CD4-positive, CD25-positive, alpha-beta regulatory T cell (primary cell): ENCODE data around the gene PCDHGB1. TPM values are rescaled to one million over a fixed set of nuclear protein-coding genes. Genes with fewer than 3 reads are reported as not detected.
A peak's percentile ranks its signal among the peaks of the same experiment; 100 is the strongest.

ENCODE experiments used
- ATAC-seq, 2 donors: fragments of 150-1000 bp; cut with Tn5 transposase; one replicate each; pipeline ENCODE4 v1.10.0; 2021; ENCODE audit warnings: low read depth in 2 of 2, moderate number of reproducible peaks in 2 of 2, moderate library complexity in 1 of 2
- DNase-seq, 3 donors: peaks; one replicate each; pipeline versions ENCODE4 v3.0.0 to v3.0.0-alpha.2; 2012 to 2022; ENCODE audit warnings: mixed read lengths in 1 of 3
- H3K27ac ChIP-seq: one replicate; pipeline ENCODE4 v1.7.0; 2013; ENCODE audit warnings: mild to moderate bottlenecking, low read length; ENCODE audit not compliant: insufficient read depth, poor library complexity, severe bottlenecking
- H3K27me3 ChIP-seq: one replicate; pipeline ENCODE4 v1.7.0; 2013; ENCODE audit warnings: low read length; ENCODE audit not compliant: control insufficient read depth, insufficient read depth
- H3K36me3 ChIP-seq: one replicate; pipeline ENCODE4 v1.7.0; 2013; ENCODE audit warnings: mild to moderate bottlenecking, low read length, moderate library complexity; ENCODE audit not compliant: control insufficient read depth, insufficient read depth
- H3K4me1 ChIP-seq: 2 replicates; pipeline ENCODE4 v1.7.0; 2013; ENCODE audit warnings: mild to moderate bottlenecking, low read length; ENCODE audit not compliant: insufficient read depth, control insufficient read depth, poor library complexity, severe bottlenecking
- H3K4me3 ChIP-seq: one replicate; pipeline ENCODE4 v1.7.0; 2013; ENCODE audit warnings: low read depth, mild to moderate bottlenecking, low read length, moderate library complexity
- H3K9me3 ChIP-seq, 2 experiments: 1 replicate in 1 of 2; 2 replicates in 1 of 2; pipeline ENCODE4 v1.7.0; 2013; ENCODE audit warnings: low read length in 2 of 2, mild to moderate bottlenecking in 1 of 2, moderate library complexity in 1 of 2; ENCODE audit not compliant: control insufficient read depth in 2 of 2
- H3K27ac Mint-ChIP-seq, 3 donors: one replicate each; pipeline ENCODE4 v1.8.0; 2020 to 2022; ENCODE audit warnings: mild to moderate bottlenecking in 3 of 3, mixed read lengths in 3 of 3, moderate library complexity in 2 of 3
- H3K27me3 Mint-ChIP-seq: one replicate; pipeline ENCODE4 v1.8.0; 2022; ENCODE audit warnings: mild to moderate bottlenecking, mixed read lengths
- H3K36me3 Mint-ChIP-seq: one replicate; pipeline ENCODE4 v1.8.0; 2020; ENCODE audit warnings: mixed read lengths
- H3K4me1 Mint-ChIP-seq, 4 donors: one replicate each; pipeline ENCODE4 v1.8.0; 2020 to 2022; ENCODE audit warnings: mixed read lengths in 4 of 4, mild to moderate bottlenecking in 1 of 4
- H3K4me3 Mint-ChIP-seq, 4 donors: one replicate each; pipeline ENCODE4 v1.8.0; 2020 to 2022; ENCODE audit warnings: mild to moderate bottlenecking in 4 of 4, mixed read lengths in 4 of 4, moderate library complexity in 3 of 4
- H3K9me3 Mint-ChIP-seq, 7 donors: one replicate each; pipeline ENCODE4 v1.8.0; 2020 to 2022; ENCODE audit warnings: mixed read lengths in 7 of 7, mild to moderate bottlenecking in 3 of 7, moderate library complexity in 2 of 7
- polyA plus RNA-seq, 4 donors: library from polyadenylated mRNA; unstranded; fragments of 300-500 nt; fragmentation: Illumina TruSeq; gene quantifications; one replicate each; pipeline ENCODE4 v1.2.3, GENCODE V29; 2021
- total RNA-seq: library from RNA; stranded (reverse); gene quantifications from one replicate; pipeline ENCODE4 v1.2.3, GENCODE V29; 2022

Gene PCDHGB1
- total and polyA plus RNA-seq, 5 donors from 2014 or later: not detected

DNA sequence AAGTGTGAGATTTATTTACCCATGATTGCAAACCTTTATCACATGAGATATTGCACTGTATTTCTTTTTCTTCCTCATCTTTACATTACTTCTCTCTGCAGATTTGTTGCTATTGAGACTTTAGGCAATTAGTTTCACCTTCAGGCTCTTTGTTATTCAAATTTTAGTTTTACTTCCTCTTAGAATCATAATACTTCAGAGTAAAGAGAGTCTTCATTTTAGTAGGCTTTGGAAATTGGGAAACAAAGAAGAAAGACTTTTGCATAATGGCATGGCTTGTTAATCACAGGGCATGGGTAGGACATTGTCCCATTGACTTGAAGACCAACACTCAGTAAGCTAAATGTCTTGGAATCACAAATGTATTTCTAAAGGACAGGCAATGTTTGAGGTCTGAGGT lies 12.8 kb downstream of the PCDHGB1 start:
- H3K4me3 Mint-ChIP-seq: peak overlapping the region in 1 of 4 donors; percentile 2
- peaks cover 62% of the 10 kb centered on the region for H3K27me3 Mint-ChIP-seq
- no peaks in the 10 kb centered on the region for H3K4me1 ChIP-seq
- no peak for DNase-seq
- H3K27me3 ChIP-seq: peaks cover 26% of the 10 kb centered on the region
- peaks cover 0 to 5% (median 5%) of the 10 kb centered on the region in 4 donors for H3K4me1 Mint-ChIP-seq
- H3K36me3 ChIP-seq: no peaks in the 10 kb centered on the region
- peak overlapping the region in 1 of 3 donors; percentile 56 for H3K27ac Mint-ChIP-seq
- H3K36me3 Mint-ChIP-seq: peaks cover 6% of the 10 kb centered on the region
- peaks cover 0 to 57% (median 15%) of the 10 kb centered on the region in 7 donors for H3K9me3 Mint-ChIP-seq
- H3K4me3 ChIP-seq: no peak overlapping the region
- no peak overlapping the region for H3K27ac ChIP-seq
- ATAC-seq: no peak
- H3K9me3 ChIP-seq: peaks cover 28 to 50% of the 10 kb centered on the region in 2 experiments

DNA sequence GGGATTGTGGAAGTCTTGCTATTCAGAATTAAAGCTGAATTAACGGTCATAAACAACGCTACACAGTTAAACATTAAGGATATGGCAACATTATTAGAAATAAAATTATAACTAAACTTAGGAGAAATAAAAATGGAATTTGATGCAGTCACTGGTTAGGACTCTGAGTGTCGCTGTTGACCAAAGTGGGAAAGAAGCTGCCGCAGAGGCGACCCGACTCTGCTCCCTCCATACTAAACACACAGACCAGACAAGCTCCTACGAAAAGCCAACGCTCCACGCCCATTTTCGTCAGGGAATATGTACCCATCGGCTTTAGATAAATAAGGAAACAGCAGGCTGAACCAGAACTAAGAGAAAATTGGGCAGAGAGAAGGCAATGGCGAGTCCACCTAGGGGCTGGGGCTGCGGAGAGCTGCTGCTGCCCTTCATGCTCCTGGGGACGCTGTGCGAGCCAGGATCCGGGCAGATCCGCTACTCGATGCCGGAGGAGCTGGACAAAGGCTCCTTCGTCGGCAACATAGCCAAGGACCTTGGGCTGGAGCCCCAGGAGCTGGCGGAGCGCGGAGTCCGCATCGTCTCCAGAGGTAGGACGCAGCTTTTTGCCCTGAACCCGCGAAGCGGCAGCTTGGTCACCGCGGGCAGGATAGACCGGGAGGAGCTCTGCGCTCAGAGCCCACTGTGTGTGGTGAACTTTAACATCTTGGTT lies 14.2 kb downstream of the PCDHGB1 start, which contains the start of gene PCDHGA5:
Gene PCDHGA5 (plus strand): TSS at position 211 of the 709 bp plus-strand sequence. CDS start 169 bp downstream, at position 380.
- Mint-ChIP-seq H3K9me3 (peaks cover 0 to 51% (median 14%) of the 10 kb centered on the region in 7 donors), H3K36me3 (peaks cover 6% of the 10 kb centered on the region), H3K4me3 (peak within 1 kb of the TSS in 1 of 4 donors; percentile 52), H3K27me3 (peaks cover 60% of the 10 kb centered on the region), H3K4me1 (peaks cover 0 to 5% (median 2%) of the 10 kb centered on the region in 4 donors), H3K27ac (no peak within 1 kb of the TSS)
- Histone ChIP-seq H3K9me3 (peaks cover 34 to 50% of the 10 kb centered on the region in 2 experiments), H3K4me1 (no peaks in the 10 kb centered on the region), H3K4me3 (no peak within 1 kb of the TSS), H3K27ac (no peak within 1 kb of the TSS), H3K36me3 (no peaks in the 10 kb centered on the region), H3K27me3 (peaks cover 26% of the 10 kb centered on the region)
- DNase-seq (no peak), ATAC-seq (no peak)

DNA sequence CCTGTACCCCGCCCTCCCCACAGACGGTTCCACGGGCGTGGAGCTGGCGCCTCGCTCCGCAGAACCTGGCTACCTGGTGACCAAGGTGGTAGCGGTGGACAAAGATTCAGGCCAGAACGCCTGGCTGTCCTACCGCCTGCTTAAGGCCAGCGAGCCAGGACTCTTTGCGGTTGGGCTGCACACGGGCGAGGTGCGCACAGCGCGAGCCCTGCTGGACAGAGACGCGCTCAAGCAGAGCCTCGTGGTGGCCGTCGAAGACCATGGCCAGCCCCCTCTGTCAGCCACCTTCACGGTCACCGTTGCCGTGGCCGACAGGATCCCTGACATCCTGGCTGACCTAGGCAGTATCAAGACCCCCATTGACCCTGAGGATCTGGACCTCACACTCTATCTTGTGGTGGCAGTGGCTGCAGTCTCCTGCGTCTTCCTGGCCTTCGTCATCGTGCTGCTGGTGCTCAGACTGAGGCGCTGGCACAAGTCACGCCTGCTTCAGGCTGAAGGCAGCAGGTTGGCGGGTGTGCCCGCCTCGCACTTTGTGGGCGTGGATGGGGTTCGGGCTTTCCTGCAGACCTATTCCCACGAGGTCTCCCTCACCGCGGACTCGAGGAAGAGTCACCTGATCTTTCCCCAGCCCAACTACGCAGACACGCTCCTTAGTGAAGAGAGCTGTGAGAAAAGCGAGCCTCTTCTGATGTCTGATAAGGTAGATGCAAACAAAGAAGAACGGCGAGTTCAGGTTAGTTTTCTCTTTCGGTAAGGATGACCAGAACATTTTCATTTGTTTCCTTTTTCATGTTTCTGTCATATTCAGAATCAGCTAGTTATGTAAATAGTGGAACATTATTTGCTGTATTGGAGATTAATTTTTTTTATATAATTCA lies 16.4 kb downstream of the PCDHGB1 start:
- Mint-ChIP-seq H3K27ac (no peak overlapping the region), H3K4me1 (peaks cover 0 to 10% (median 0%) of the 10 kb centered on the region in 4 donors), H3K27me3 (peaks cover 59% of the 10 kb centered on the region), H3K9me3 (peaks cover 0 to 48% (median 11%) of the 10 kb centered on the region in 7 donors), H3K4me3 (no peak overlapping the region), H3K36me3 (peaks cover 7% of the 10 kb centered on the region)
- Histone ChIP-seq H3K27me3 (peaks cover 42% of the 10 kb centered on the region), H3K36me3 (no peaks in the 10 kb centered on the region), H3K4me1 (peaks cover 8% of the 10 kb centered on the region), H3K27ac (no peak overlapping the region), H3K4me3 (no peak overlapping the region), H3K9me3 (peaks cover 29 to 48% of the 10 kb centered on the region in 2 experiments)
- DNase-seq (no peak), ATAC-seq (no peak)

DNA sequence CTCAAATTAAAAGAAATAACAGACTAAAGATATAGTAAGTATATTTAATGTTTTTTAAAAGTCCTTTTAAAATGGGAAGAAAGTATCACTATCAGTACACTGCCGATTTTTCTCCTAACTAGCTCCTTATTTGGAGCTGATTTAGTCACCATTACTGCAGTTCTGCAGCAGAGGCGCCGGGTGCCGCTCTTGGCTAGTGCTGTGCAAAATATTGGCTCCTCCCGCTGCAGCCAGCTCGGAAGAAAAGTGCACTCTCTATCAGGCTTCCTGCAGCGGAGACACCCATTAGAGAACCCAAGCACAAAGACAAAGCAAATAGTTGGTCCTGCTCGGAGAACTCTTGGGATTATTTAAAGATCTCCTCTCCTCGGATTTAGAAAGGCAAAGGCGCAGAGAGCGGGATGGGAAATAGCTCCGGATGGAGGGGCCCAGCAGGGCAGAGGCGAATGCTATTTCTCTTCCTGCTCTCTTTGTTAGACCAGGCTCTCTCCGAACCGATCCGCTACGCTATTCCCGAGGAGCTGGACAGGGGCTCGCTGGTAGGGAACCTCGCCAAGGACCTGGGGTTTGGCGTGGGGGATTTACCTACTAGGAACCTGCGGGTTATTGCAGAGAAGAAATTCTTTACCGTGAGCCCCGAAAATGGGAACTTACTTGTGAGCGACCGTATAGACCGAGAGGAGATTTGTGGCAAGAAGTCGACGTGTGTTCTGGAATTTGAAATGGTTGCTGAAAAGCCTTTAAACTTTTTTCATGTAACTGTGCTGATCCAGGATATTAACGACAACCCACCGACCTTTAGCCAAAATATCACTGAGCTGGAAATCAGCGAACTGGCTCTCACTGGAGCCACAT lies 20.3 kb downstream of the PCDHGB1 start, which contains the start of gene PCDHGB3:
Gene PCDHGB3 (plus strand): TSS at position 249 of the 855 bp plus-strand sequence. CDS start 153 bp downstream, at position 402.
- H3K4me3 ChIP-seq: peak within 1 kb of the TSS; percentile 35
- H3K27me3 ChIP-seq: peaks cover 39% of the 10 kb centered on the region
- peaks cover 29 to 57% of the 10 kb centered on the region in 2 experiments for H3K9me3 ChIP-seq
- DNase-seq (peak in 1 of 3 donors; percentile 26), ATAC-seq (peak; percentile 50 to 59)
- Mint-ChIP-seq H3K27ac (no peak within 1 kb of the TSS), H3K9me3 (peaks cover 0 to 51% (median 14%) of the 10 kb centered on the region in 7 donors), H3K27me3 (peaks cover 61% of the 10 kb centered on the region), H3K4me1 (peaks cover 0 to 15% (median 2%) of the 10 kb centered on the region in 4 donors), H3K4me3 (peak within 1 kb of the TSS in 3 of 4 donors; percentile 15 to 71 (median 51)), H3K36me3 (peaks cover 4% of the 10 kb centered on the region)
- H3K36me3 ChIP-seq: no peaks in the 10 kb centered on the region
- H3K4me1 ChIP-seq: peaks cover 8% of the 10 kb centered on the region
- no peak within 1 kb of the TSS for H3K27ac ChIP-seq

DNA sequence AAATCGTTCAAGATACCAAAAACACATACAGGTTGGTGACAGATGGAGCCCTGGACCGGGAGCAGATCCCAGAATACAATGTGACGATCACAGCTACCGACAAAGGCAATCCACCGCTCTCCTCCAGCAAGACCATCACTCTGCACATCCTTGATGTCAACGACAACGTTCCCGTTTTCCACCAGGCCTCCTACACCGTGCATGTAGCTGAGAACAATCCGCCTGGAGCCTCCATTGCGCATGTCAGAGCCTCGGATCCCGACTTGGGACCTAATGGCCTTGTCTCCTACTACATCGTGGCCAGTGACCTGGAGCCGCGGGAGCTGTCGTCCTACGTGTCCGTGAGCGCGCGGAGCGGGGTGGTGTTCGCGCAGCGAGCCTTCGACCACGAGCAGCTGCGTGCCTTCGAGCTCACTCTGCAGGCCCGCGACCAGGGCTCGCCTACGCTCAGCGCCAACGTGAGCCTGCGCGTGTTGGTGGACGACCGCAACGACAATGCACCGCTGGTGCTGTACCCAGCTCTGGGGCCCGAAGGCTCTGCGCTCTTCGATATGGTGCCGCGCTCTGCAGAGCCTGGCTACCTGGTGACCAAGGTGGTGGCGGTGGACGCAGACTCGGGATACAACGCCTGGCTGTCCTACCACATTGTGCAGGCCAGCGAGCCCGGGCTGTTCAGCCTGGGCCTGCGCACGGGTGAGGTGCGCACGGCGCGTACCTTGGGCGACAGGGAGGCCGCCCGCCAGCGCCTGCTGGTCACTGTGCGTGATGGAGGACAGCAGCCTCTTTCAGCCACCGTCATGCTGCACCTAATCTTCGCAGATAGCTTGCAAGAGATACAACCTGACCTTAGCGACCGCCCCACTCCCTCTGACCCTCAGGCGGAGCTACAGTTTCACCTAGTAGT lies 21.9 kb downstream of the PCDHGB1 start:
- Histone ChIP-seq H3K4me3 (no peak overlapping the region), H3K27me3 (peaks cover 37% of the 10 kb centered on the region), H3K27ac (no peak overlapping the region), H3K36me3 (no peaks in the 10 kb centered on the region), H3K4me1 (peaks cover 8% of the 10 kb centered on the region), H3K9me3 (peaks cover 30 to 50% of the 10 kb centered on the region in 2 experiments)
- Mint-ChIP-seq H3K4me1 (peaks cover 0 to 15% (median 2%) of the 10 kb centered on the region in 4 donors), H3K27me3 (peaks cover 48% of the 10 kb centered on the region), H3K4me3 (no peak overlapping the region), H3K9me3 (peaks cover 0 to 46% (median 11%) of the 10 kb centered on the region in 7 donors), H3K27ac (no peak overlapping the region), H3K36me3 (peaks cover 4% of the 10 kb centered on the region)
- DNase-seq (no peak), ATAC-seq (no peak)

DNA sequence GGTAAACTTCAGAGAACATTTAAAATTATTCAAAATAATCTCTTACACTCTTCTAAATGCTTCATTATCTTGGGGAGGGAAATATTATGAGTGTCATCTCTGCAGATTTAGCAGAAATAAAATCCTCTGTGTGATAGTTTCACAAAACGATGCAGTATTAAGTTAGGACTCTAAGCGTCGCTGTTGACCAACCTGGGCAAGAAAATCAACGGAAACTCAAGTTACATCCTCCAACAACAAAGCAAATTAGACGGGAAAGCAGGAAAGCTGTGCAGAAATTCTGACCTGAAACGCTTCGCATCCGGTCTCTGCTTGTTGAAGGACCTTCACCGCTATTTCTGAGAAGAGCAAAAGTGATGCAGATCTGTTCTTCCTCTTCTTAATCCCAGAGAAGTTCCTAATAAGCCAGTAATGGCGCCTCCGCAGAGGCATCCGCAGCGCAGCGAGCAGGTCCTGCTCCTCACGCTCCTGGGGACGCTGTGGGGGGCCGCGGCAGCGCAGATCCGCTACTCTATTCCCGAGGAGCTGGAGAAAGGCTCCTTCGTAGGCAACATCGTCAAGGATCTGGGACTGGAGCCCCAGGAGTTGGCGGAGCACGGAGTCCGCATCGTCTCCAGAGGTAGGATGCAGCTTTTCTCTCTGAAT lies 23.9 kb downstream of the PCDHGB1 start, which contains the start of gene PCDHGA6:
Gene PCDHGA6 (plus strand): TSS at position 219 of the 645 bp plus-strand sequence. CDS start 193 bp downstream, at position 412.
- Mint-ChIP-seq H3K9me3 (peaks cover 0 to 56% (median 11%) of the 10 kb centered on the region in 7 donors), H3K36me3 (peaks cover 4% of the 10 kb centered on the region), H3K27me3 (peaks cover 49% of the 10 kb centered on the region), H3K27ac (no peak within 1 kb of the TSS), H3K4me1 (peaks cover 0 to 15% (median 2%) of the 10 kb centered on the region in 4 donors), H3K4me3 (peak within 1 kb of the TSS in 3 of 4 donors; percentile 5 to 75 (median 36))
- DNase-seq: peak in 1 of 3 donors; percentile 19
- ATAC-seq: no peak
- H3K27ac ChIP-seq: no peak within 1 kb of the TSS
- peaks cover 8% of the 10 kb centered on the region for H3K4me1 ChIP-seq
- H3K4me3 ChIP-seq: peak within 1 kb of the TSS; percentile 43
- peaks cover 39% of the 10 kb centered on the region for H3K27me3 ChIP-seq
- no peaks in the 10 kb centered on the region for H3K36me3 ChIP-seq
- peaks cover 28 to 58% of the 10 kb centered on the region in 2 experiments for H3K9me3 ChIP-seq
